HCT116 (cell line): Measurements from ENCODE around the gene IGSF11. TPM values are rescaled to one million over a fixed set of nuclear protein-coding genes. Genes with fewer than 3 reads are reported as not detected.

ENCODE experiments used
- ATAC-seq: fragments of 200-7000 bp; cut with Tn5 transposase; 2 replicates; pipeline ENCODE4 v1.9.1; 2020; ENCODE audit warnings: mild to moderate bottlenecking, moderate library complexity
- BruUV-seq: library from RNA; stranded (reverse); fragments of 400-500 nt; replicated peaks from 2 replicates; lab custom pipeline; 2021; lab: Mats Ljungman, UMichigan
- CTCF ChIA-PET: fragments of 300-600 bp; sonication (Branson Sonifier 250); formaldehyde crosslinking; loops from one replicate; lab custom pipeline; 2021; ENCODE audit warnings: antibody characterized with exemption; lab: Charles Lee
- POLR2A ChIA-PET: fragments of 300-600, 350-600 bp; sonication (Branson Sonifier 250); formaldehyde crosslinking; loops from one replicate; lab custom pipeline; 2021; ENCODE audit warnings: antibody characterized with exemption; lab: Charles Lee
- RAD21 ChIA-PET, 2 experiments: fragments of 300-600 bp; sonication (Branson Sonifier 250); formaldehyde crosslinking; loops; one replicate each; lab custom pipeline; 2023; ENCODE audit warnings: low total read pairs in 2 of 2; ENCODE audit not compliant: uncharacterized antibody in 2 of 2, unreplicated experiment in 2 of 2, low non-redundant PET in 1 of 2; lab: Charles Lee
- DNase-seq: peaks from one replicate; pipeline ENCODE4 v3.0.0-alpha.2; 2010; ENCODE audit warnings: low read depth, low spot score
- H2AFZ ChIP-seq: fragments of 200-600 bp; shearing (Covaris generic), sonication (generic); 2 replicates; pipeline ENCODE4 v1.6.1; 2017; ENCODE audit warnings: low read depth, mixed run types, mixed read lengths, antibody characterized with exemption, low read length; ENCODE audit not compliant: poor library complexity, severe bottlenecking
- H3K27ac ChIP-seq: 2 replicates; pipeline ENCODE4 v1.5.1; 2012; ENCODE audit warnings: low read depth, low read length
- H3K27me3 ChIP-seq: fragments of 200-600 bp; sonication (generic); 2 replicates; pipeline ENCODE4 v1.6.1; 2016; ENCODE audit warnings: mixed run types, low read length, mixed read lengths; ENCODE audit not compliant: insufficient read depth
- H3K36me3 ChIP-seq, 2 experiments: fragments of 200-500 bp in 1 of 2; fragments of 200-600 bp in 1 of 2; sonication (Bioruptor generic) in 1 of 2; sonication (generic) in 1 of 2; 2 replicates each; pipeline versions ENCODE4 v1.5.1 to v1.6.1; 2014 to 2016; ENCODE audit warnings: low read length in 2 of 2, inconsistent platforms in 1 of 2, mixed read lengths in 1 of 2, mixed run types in 1 of 2; ENCODE audit not compliant: insufficient read depth in 2 of 2, control insufficient read depth in 1 of 2
- H3K4me1 ChIP-seq, 2 experiments: fragments of 200-600 bp in 1 of 2; sonication (generic) in 1 of 2; 2 replicates each; pipeline versions ENCODE4 v1.5.1 to v1.6.1; 2012 to 2017; ENCODE audit warnings: low read length in 2 of 2, inconsistent platforms in 1 of 2, mild to moderate bottlenecking in 1 of 2, mixed read lengths in 1 of 2, mixed run types in 1 of 2, moderate library complexity in 1 of 2; ENCODE audit not compliant: insufficient read depth in 2 of 2, control insufficient read depth in 1 of 2
- H3K4me2 ChIP-seq: fragments of 200-600 bp; sonication (generic); 2 replicates; pipeline ENCODE4 v1.6.1; 2017; ENCODE audit warnings: mixed run types, low read length, mixed read lengths
- H3K4me3 ChIP-seq, 2 experiments: fragments of 200-600 bp in 1 of 2; sonication (generic) in 1 of 2; replicated peaks in 1 of 2; 2 replicates each; pipeline ENCODE4 v1.5.1; 2011 to 2016; ENCODE audit warnings: low read length in 2 of 2, control low read depth in 1 of 2, low read depth in 1 of 2, mild to moderate bottlenecking in 1 of 2, mixed read lengths in 1 of 2, mixed run types in 1 of 2
- H3K79me2 ChIP-seq: fragments of 200-600 bp; sonication (generic); 2 replicates; pipeline ENCODE4 v1.6.1; 2017; ENCODE audit warnings: mild to moderate bottlenecking, mixed run types, low read length, moderate library complexity, mixed read lengths; ENCODE audit not compliant: insufficient read depth
- H3K9ac ChIP-seq: fragments of 200-600 bp; sonication (generic); 2 replicates; pipeline ENCODE4 v1.6.1; 2016; ENCODE audit warnings: low read length, mixed read lengths
- H3K9me2 ChIP-seq: fragments of 200-600 bp; sonication (generic), shearing (Covaris generic); 2 replicates; pipeline ENCODE4 v1.6.1; 2017; ENCODE audit warnings: mixed run types, mild to moderate bottlenecking, moderate library complexity; ENCODE audit not compliant: insufficient read depth
- H3K9me3 ChIP-seq, 2 experiments: fragments of 200-500 bp in 1 of 2; fragments of 200-600 bp in 1 of 2; sonication (Bioruptor generic) in 1 of 2; sonication (generic) in 1 of 2; 2 replicates each; pipeline ENCODE4 v1.6.1; 2014 to 2017; ENCODE audit warnings: low read length in 2 of 2, mixed read lengths in 2 of 2, inconsistent platforms in 1 of 2, low read depth in 1 of 2, mild to moderate bottlenecking in 1 of 2, mixed run types in 1 of 2, moderate library complexity in 1 of 2; ENCODE audit not compliant: control insufficient read depth in 1 of 2, insufficient read depth in 1 of 2
- H4K20me1 ChIP-seq: fragments of 200-600 bp; sonication (generic), shearing (Covaris generic); 2 replicates; pipeline ENCODE4 v1.6.1; 2017; ENCODE audit warnings: mixed run types, mild to moderate bottlenecking, moderate library complexity; ENCODE audit not compliant: insufficient read depth
- CEBPB ChIP-seq: IDR thresholded peaks from 2 replicates; pipeline ENCODE4 v1.6.1; 2012; ENCODE audit warnings: low read depth
- EGR1 ChIP-seq: IDR thresholded peaks from 2 replicates; pipeline ENCODE4 v1.6.1; 2012; ENCODE audit warnings: low read depth
- ELF1 ChIP-seq: IDR thresholded peaks from 2 replicates; pipeline ENCODE4 v1.6.1; 2012; ENCODE audit warnings: low read depth, borderline replicate concordance
- FOSL1 ChIP-seq: IDR thresholded peaks from 2 replicates; pipeline ENCODE4 v1.6.1; 2012; ENCODE audit warnings: low read depth
- JUND ChIP-seq: IDR thresholded peaks from 2 replicates; pipeline ENCODE4 v1.6.1; 2012
- POLR2AphosphoS5 ChIP-seq: IDR thresholded peaks from 2 replicates; pipeline ENCODE4 v1.6.1; 2011; ENCODE audit warnings: mild to moderate bottlenecking, low read depth, low read length, moderate library complexity
- ZNF274 ChIP-seq: fragments of 200-500 bp; sonication (Bioruptor generic); IDR thresholded peaks from 2 replicates; pipeline ENCODE4 v1.6.1; 2014; ENCODE audit warnings: mild to moderate bottlenecking, low read depth, low read length, inconsistent platforms
- intact Hi-C: fragments of 100-400 bp; cut with micrococcal nuclease; formaldehyde crosslinking; loops from 2 replicates; pipeline ENCODE4 v1.10.0; 2022
- total RNA-seq: library from RNA; stranded (reverse); gene quantifications from one replicate; pipeline ENCODE4 v1.2.1, GENCODE V29; 2021; ENCODE audit not compliant: unreplicated experiment
- TF ChIP-seq, protein P1 (sequence below): IDR thresholded peaks from 2 replicates; pipeline ENCODE4 v1.6.1; 2012; ENCODE audit warnings: low read depth
- TF ChIP-seq, protein P2 (sequence below): IDR thresholded peaks from 2 replicates; pipeline ENCODE4 v1.6.1; 2011; ENCODE audit warnings: mild to moderate bottlenecking, low read length, moderate library complexity; ENCODE audit not compliant: insufficient replicate concordance; ENCODE audit errors: extremely low read depth
- TF ChIP-seq, protein P3 (sequence below): IDR thresholded peaks from 2 replicates; pipeline ENCODE4 v1.6.1; 2012

The IGSF11 gene
- total RNA-seq, 1 experiment from 2014 or later = not detected

- TF ChIP-seq, protein P1, sequence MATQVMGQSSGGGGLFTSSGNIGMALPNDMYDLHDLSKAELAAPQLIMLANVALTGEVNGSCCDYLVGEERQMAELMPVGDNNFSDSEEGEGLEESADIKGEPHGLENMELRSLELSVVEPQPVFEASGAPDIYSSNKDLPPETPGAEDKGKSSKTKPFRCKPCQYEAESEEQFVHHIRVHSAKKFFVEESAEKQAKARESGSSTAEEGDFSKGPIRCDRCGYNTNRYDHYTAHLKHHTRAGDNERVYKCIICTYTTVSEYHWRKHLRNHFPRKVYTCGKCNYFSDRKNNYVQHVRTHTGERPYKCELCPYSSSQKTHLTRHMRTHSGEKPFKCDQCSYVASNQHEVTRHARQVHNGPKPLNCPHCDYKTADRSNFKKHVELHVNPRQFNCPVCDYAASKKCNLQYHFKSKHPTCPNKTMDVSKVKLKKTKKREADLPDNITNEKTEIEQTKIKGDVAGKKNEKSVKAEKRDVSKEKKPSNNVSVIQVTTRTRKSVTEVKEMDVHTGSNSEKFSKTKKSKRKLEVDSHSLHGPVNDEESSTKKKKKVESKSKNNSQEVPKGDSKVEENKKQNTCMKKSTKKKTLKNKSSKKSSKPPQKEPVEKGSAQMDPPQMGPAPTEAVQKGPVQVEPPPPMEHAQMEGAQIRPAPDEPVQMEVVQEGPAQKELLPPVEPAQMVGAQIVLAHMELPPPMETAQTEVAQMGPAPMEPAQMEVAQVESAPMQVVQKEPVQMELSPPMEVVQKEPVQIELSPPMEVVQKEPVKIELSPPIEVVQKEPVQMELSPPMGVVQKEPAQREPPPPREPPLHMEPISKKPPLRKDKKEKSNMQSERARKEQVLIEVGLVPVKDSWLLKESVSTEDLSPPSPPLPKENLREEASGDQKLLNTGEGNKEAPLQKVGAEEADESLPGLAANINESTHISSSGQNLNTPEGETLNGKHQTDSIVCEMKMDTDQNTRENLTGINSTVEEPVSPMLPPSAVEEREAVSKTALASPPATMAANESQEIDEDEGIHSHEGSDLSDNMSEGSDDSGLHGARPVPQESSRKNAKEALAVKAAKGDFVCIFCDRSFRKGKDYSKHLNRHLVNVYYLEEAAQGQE = no peak
Observed at GRCh38 chr3:118945834-118946233, 88.8 kb downstream of the IGSF11 start (continued).

DNA sequence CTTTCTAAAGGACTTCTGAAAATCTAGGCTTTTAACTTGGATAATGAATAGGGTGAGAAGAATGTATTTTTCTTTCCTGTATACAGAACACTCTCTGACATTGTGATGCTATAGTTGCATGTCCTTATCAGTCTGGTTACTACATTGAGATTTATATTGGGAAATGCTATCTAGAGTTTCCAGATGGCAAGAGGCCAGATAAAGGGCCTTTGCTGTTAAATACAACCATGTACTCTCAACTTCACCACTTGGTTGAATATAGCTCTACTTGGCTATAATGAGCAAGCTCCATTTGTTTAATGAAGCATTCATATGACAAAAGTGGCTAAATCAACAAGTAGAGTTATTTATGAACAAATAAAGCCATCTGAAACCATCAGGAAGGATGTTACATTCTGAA is 91.0 kb downstream of the IGSF11 start:
- no peak overlapping the region for H3K4me3 ChIP-seq
- ATAC-seq (no peak), DNase-seq (no peak)
- no peak overlapping the region for H3K9ac ChIP-seq
- BruUV-seq = no TSS peak
- H3K79me2 ChIP-seq = no peaks in the 10 kb centered on the region
- H3K9me3 ChIP-seq = no peaks in the 10 kb centered on the region
- no peaks in the 10 kb centered on the region for H3K36me3 ChIP-seq
- ChIA-PET RAD21 (no interaction called here), POLR2A (no interaction called here), CTCF (no interaction called here)
- no peak overlapping the region for H3K27ac ChIP-seq
- TF ChIP-seq, protein P2, sequence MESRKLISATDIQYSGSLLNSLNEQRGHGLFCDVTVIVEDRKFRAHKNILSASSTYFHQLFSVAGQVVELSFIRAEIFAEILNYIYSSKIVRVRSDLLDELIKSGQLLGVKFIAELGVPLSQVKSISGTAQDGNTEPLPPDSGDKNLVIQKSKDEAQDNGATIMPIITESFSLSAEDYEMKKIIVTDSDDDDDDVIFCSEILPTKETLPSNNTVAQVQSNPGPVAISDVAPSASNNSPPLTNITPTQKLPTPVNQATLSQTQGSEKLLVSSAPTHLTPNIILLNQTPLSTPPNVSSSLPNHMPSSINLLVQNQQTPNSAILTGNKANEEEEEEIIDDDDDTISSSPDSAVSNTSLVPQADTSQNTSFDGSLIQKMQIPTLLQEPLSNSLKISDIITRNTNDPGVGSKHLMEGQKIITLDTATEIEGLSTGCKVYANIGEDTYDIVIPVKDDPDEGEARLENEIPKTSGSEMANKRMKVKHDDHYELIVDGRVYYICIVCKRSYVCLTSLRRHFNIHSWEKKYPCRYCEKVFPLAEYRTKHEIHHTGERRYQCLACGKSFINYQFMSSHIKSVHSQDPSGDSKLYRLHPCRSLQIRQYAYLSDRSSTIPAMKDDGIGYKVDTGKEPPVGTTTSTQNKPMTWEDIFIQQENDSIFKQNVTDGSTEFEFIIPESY = no peak
- TF ChIP-seq POLR2AphosphoS5 = no peak
- TF ChIP-seq JUND = no peak
- no peak for TF ChIP-seq ZNF274
- TF ChIP-seq FOSL1 = no peak
- TF ChIP-seq, protein P3, sequence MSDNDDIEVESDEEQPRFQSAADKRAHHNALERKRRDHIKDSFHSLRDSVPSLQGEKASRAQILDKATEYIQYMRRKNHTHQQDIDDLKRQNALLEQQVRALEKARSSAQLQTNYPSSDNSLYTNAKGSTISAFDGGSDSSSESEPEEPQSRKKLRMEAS = no peak
- TF ChIP-seq, protein P1 = no peak
- TF ChIP-seq ELF1 = no peak
- TF ChIP-seq EGR1 = no peak
- no peak for TF ChIP-seq CEBPB
- no peaks in the 10 kb centered on the region for H3K9me2 ChIP-seq
- peaks cover 0 to 3% of the 10 kb centered on the region in 2 experiments; a peak in 1 of 4 replicates for H3K4me1 ChIP-seq
- no peaks in the 10 kb centered on the region for H4K20me1 ChIP-seq
- intact Hi-C loops = no loop called here
- no peak overlapping the region for H3K4me2 ChIP-seq
- no peak overlapping the region for H2AFZ ChIP-seq
- peaks cover 49% of the 10 kb centered on the region for H3K27me3 ChIP-seq
